ENCODE data around the gene NFKBIE.

NFKBIE gene

DNA sequence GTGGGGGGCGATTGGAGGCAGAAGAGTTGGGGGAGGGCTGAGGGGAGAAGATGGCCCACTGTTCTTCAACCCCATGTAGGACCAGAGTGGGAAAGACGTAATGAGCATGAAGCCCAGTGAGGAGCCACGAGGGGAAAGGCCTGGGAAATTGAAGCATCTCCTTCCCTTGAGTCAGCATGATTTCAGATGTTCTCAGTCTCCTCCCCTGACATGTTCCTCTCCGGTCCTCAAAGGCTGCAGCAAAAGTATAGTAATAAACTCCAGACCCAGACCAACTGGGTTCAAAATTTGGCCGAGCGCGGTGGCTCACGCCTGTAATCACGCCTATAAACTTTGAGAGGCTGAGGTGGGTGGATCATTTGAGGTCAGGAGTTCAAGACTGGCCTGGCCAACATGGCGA, 1.9 kb upstream of the NFKBIE start:
- TF ChIP-seq, protein P1, sequence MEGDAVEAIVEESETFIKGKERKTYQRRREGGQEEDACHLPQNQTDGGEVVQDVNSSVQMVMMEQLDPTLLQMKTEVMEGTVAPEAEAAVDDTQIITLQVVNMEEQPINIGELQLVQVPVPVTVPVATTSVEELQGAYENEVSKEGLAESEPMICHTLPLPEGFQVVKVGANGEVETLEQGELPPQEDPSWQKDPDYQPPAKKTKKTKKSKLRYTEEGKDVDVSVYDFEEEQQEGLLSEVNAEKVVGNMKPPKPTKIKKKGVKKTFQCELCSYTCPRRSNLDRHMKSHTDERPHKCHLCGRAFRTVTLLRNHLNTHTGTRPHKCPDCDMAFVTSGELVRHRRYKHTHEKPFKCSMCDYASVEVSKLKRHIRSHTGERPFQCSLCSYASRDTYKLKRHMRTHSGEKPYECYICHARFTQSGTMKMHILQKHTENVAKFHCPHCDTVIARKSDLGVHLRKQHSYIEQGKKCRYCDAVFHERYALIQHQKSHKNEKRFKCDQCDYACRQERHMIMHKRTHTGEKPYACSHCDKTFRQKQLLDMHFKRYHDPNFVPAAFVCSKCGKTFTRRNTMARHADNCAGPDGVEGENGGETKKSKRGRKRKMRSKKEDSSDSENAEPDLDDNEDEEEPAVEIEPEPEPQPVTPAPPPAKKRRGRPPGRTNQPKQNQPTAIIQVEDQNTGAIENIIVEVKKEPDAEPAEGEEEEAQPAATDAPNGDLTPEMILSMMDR (IDR thresholded peaks at IDR 0.05; ENCODE audit: borderline replicate concordance, insufficient read depth, low read depth, low read length), result no peak
- H3K4me3 ChIP-seq (ENCODE audit: low read depth, low read length), result no peak overlapping the region

DNA sequence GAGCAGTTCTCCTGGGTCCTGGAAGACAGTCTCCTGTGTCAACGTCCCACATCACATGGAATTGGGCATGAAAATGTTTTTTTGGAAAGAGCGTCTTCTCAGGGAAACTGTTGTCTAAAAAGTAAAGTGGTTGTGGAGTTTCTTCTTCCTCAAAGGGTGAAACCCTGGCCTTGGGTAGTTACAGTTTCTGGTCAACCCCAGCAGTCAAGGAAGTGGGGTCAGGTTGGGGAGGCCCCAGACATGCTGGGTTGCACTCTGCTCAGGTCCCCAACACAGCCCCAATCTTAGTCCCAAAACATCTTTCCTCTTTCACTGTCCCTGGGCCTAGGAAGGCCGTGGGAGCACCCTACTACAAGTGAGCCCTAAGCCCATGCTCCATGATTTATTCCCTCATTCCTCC, 996 bp upstream of the NFKBIE start:
- no peak overlapping the region for H3K4me3 ChIP-seq (ENCODE audit: low read depth, low read length)
- TF ChIP-seq, protein P1 (IDR thresholded peaks at IDR 0.05; ENCODE audit: borderline replicate concordance, insufficient read depth, low read depth, low read length), result no peak

DNA sequence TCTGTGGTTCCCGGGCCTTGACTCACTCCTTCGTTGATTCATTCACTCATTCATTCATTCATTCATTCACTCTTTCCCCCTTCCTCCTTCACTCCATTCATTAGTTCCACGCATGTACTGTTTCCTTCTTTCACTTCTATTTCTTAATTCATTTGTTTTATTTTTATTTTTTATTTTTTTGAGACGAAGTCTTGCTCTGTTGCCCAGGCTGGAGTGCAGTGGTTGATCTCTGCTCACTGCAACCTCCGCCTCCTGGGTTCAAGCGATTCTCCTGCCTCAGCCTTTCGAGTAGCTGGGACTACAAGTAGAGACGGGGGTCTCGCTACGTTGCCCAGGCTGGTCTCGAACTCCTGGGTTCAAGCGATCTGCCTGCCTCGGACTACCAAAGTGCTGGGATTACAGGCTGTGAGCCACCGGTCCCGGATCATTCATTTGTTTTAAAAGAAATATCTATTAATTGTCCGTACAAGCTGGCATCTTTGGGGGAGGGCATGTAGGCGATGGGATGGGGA, 427 bp upstream of the NFKBIE start:
- TF ChIP-seq, protein P1 (IDR thresholded peaks at IDR 0.05; ENCODE audit: borderline replicate concordance, insufficient read depth, low read depth, low read length), result no peak
- no peak overlapping the region for H3K4me3 ChIP-seq (ENCODE audit: low read depth, low read length)

DNA sequence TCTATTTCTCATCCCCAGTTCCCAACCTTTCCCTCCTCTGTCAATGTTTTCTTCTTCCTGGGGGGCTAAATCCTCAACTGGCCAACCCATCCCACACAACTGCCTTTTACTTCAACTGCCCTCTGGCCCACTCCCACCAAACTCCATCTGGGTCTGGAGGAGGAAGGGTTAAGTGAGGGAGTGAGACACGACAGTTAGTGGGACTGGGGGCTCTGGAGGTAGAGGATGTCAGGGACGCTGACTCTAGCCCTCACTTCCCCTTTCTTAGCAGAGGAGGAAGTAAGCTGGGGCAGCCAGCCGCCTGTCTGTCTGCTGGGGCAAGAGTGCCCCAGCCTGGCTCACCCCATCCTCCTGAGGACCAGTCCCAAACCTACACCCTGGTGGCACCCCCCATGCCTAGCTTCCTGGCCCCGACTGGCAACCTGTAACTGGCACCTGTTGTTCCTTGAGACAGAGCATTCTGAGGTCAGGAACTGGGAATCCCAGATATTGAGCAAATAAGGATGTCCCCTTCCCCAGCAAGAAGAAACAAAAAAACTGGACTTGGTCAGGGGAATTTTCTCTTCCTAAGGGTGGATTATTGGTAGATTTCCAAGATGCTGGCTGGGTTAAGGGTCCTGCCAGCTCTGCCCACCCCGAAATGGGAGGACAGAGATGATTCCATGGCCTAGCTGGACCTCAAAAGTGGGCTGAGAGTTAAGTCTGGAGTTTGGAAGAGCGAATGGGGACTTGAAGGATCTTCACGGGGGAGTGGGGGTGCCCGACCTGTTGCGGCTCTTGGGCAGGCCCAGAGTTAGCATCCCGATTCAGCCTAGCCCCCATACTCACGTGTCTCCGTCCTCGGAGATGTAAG, 971 bp downstream of the NFKBIE start:
- peak overlapping the region; percentile 77 for H3K4me3 ChIP-seq (ENCODE audit: low read depth, low read length)
- TF ChIP-seq, protein P1 (IDR thresholded peaks at IDR 0.05; ENCODE audit: borderline replicate concordance, insufficient read depth, low read depth, low read length), result no peak

DNA sequence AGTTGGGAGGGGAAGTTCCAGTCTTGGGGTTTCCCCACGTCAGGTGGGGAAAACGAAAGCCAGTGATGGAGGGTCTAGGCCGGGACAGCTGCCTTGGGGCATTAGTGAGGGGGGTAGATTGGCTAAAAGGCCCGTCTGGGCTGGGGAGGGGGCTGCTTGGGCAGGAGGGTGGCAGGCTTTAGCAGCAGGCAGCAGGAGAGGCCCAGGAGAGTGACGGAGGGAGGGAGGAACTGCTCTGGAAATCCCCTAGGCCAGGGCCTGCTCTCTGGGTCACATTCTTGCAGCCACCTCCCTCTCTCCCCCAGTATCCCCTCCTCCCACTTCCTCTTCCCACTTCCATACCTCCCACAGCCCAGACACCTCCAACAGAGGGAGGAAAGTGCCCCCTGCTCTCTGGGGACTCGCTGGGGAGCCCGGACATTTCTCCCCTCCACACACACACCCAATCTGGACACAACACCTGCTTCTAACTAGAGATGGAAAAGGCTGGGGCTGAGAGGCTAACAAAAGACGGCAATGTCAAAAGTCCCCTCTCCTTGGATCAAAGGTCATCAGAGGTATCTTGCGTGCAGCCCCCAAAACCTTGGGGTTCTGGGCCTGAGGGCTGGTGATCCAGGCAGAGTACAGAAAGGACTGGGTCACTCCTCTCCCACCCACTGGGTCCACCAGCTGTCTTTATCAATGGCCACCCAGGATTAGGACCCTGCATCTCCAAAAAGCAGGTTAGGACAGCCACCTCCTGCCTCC, 1.8 kb downstream of the NFKBIE start:
- H3K4me3 ChIP-seq (ENCODE audit: low read depth, low read length), result peak overlapping the region; percentile 77
- TF ChIP-seq, protein P1 (IDR thresholded peaks at IDR 0.05; ENCODE audit: borderline replicate concordance, insufficient read depth, low read depth, low read length), result no peak

DNA sequence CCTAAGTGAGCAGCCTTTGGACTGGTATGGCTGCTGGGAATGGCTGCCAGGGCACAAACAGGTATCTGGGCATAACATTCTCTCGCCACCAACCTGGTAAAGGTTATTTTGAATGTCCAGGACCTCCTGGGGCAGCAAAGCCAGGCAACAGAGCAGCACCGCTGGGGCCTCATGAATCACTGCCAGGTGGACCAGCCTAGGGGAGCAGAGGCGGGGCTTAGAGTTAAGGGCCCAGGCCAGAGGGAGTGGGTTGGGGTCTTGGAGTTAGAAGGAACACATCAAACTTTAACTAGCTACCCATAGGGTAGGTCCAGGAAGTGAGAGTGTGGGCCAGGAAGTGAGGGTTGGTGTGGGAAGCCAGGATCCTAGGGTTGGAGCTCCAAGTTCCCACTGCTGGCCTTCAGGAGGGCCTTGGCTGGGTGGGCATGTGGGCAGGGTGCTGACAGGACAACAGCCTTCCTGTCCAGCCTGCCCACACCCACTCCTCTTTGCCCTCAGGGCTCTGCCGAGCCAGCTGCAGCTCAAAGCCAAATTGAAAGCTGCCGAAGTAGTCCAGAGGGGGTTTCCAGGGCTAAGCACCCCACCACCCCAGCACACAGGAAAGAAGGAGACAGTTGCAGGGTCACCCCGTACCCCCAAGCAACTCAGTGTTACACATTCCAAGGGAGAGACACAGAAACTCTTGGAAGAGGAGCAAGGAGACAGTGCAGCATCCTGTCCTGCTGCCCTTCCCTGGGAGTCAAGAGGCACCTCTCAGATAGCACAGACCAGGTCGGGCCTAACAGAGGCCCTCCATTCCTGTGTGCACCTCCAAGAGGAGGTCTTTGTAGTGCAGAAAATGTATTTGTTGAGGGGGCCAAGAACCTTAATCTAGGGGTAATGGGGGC, 2.6 kb downstream of the NFKBIE start:
- H3K4me3 ChIP-seq (ENCODE audit: low read depth, low read length), result peak overlapping the region; percentile 77
- TF ChIP-seq, protein P1 (IDR thresholded peaks at IDR 0.05; ENCODE audit: borderline replicate concordance, insufficient read depth, low read depth, low read length), result no peak

Measured in GM12875 (cell line).